H1 (cell line): ENCODE measurements around the gene UBXN11. TPM values are rescaled to one million over a fixed set of nuclear protein-coding genes. Genes with fewer than 3 reads are reported as not detected.

Source experiments
- CTCF ChIA-PET: fragments of 300-600 bp; sonication (Branson Sonifier 250); formaldehyde crosslinking; loops from one replicate; lab custom pipeline; 2021; ENCODE audit not compliant: partially characterized antibody; lab: Charles Lee
- POLR2A ChIA-PET: fragments of 300-600 bp; sonication (Branson Sonifier 250); formaldehyde crosslinking; loops from one replicate; lab custom pipeline; 2021; ENCODE audit warnings: inconsistent platforms; ENCODE audit not compliant: partially characterized antibody; lab: Charles Lee
- DNase-seq, 2 experiments: peaks; one replicate each; pipeline versions ENCODE4 v3.0.0 to v3.0.0-alpha.2; 2010 to 2022; ENCODE audit warnings: low spot score in 2 of 2, low read depth in 1 of 2, mixed read lengths in 1 of 2
- FAIRE-seq: peaks from 2 replicates; lab custom pipeline; 2011; peaks lifted over from hg19 to GRCh38; lab: Jason Lieb, UNC
- H2AFZ ChIP-seq: 2 replicates; pipeline ENCODE4 v1.8.1; 2012; ENCODE audit warnings: low read length, inconsistent platforms
- H2AK5ac ChIP-seq: 2 replicates; pipeline ENCODE4 v1.6.1; 2013; ENCODE audit warnings: low read depth, low read length
- H2BK120ac ChIP-seq: replicated peaks from 2 replicates; pipeline ENCODE3; 2013; ENCODE audit warnings: low read depth, low read length, inconsistent platforms
- H2BK12ac ChIP-seq: 2 replicates; pipeline ENCODE4 v1.6.1; 2013; ENCODE audit warnings: low read depth, low read length
- H2BK15ac ChIP-seq: 2 replicates; pipeline ENCODE4 v1.6.1; 2013; ENCODE audit warnings: low read length
- H2BK20ac ChIP-seq: 2 replicates; pipeline ENCODE4 v1.6.1; 2013; ENCODE audit warnings: low read length
- H2BK5ac ChIP-seq: 2 replicates; pipeline ENCODE4 v1.6.1; 2013; ENCODE audit warnings: low read depth, low read length
- H3K14ac ChIP-seq: 2 replicates; pipeline ENCODE4 v1.6.1; 2013; ENCODE audit warnings: inconsistent platforms; ENCODE audit not compliant: insufficient read length
- H3K18ac ChIP-seq: 2 replicates; pipeline ENCODE4 v1.6.1; 2013; ENCODE audit warnings: low read length; ENCODE audit errors: extremely low read depth
- H3K23ac ChIP-seq: 2 replicates; pipeline ENCODE4 v1.6.1; 2013; ENCODE audit warnings: inconsistent platforms; ENCODE audit not compliant: insufficient read length
- H3K23me2 ChIP-seq: 2 replicates; pipeline ENCODE4 v1.6.1; 2013; ENCODE audit warnings: low read depth, low read length
- H3K27ac ChIP-seq: 2 replicates; pipeline ENCODE4 v1.6.1; 2011; ENCODE audit warnings: low read depth, low read length, inconsistent platforms
- H3K27me3 ChIP-seq, 4 experiments: replicated peaks in 1 of 4; 1 replicate in 1 of 4; 2 replicates in 3 of 4; pipeline versions ENCODE4 v1.6.1 to v1.8.1; 2011 to 2013; ENCODE audit warnings: low read length in 3 of 4, mild to moderate bottlenecking in 3 of 4, inconsistent platforms in 2 of 4, mixed read lengths in 2 of 4, moderate library complexity in 1 of 4; ENCODE audit not compliant: control insufficient read depth in 3 of 4, insufficient read depth in 3 of 4; ENCODE audit errors: extremely low read depth in 1 of 4
- H3K36me3 ChIP-seq, 4 experiments: 2 replicates each; pipeline versions ENCODE4 v1.6.1 to v1.8.1; 2011 to 2013; ENCODE audit warnings: mild to moderate bottlenecking in 4 of 4, low read length in 3 of 4, moderate library complexity in 2 of 4, control low read depth in 1 of 4, inconsistent platforms in 1 of 4; ENCODE audit not compliant: insufficient read depth in 4 of 4, control insufficient read depth in 2 of 4
- H3K4ac ChIP-seq: replicated peaks from 2 replicates; pipeline ENCODE3; 2013; ENCODE audit warnings: low read length, low read depth, mixed read lengths, inconsistent platforms; ENCODE audit not compliant: insufficient read length
- H3K4me1 ChIP-seq, 4 experiments: replicated peaks in 1 of 4; 1 replicate in 1 of 4; 2 replicates in 3 of 4; pipeline versions ENCODE4 v1.6.1 to v1.8.1; 2011 to 2013; ENCODE audit warnings: low read length in 3 of 4, inconsistent platforms in 2 of 4, mixed read lengths in 1 of 4; ENCODE audit not compliant: insufficient read depth in 4 of 4, control insufficient read depth in 3 of 4
- H3K4me2 ChIP-seq, 2 experiments: 2 replicates each; pipeline versions ENCODE4 v1.6.1 to v1.8.1; 2011 to 2013; ENCODE audit warnings: low read depth in 2 of 2, low read length in 2 of 2, control low read depth in 1 of 2, inconsistent platforms in 1 of 2, mild to moderate bottlenecking in 1 of 2; ENCODE audit not compliant: insufficient read depth in 1 of 2
- H3K4me3 ChIP-seq, 4 experiments: fragments of 200-600, 300-600 bp in 1 of 4; sonication (generic), shearing (Covaris generic), sonication (Bioruptor Twin) in 1 of 4; 2 replicates each; pipeline versions ENCODE4 v1.5.1 to v1.8.1; 2011 to 2016; ENCODE audit warnings: low read length in 4 of 4, low read depth in 3 of 4, control low read depth in 2 of 4, inconsistent platforms in 2 of 4, mild to moderate bottlenecking in 2 of 4, mixed read lengths in 1 of 4, moderate library complexity in 1 of 4; ENCODE audit not compliant: insufficient read depth in 2 of 4; ENCODE audit errors: extremely low read depth in 1 of 4
- H3K56ac ChIP-seq: replicated peaks from 2 replicates; pipeline ENCODE3; 2013; ENCODE audit warnings: low read depth, mild to moderate bottlenecking, mixed read lengths, low read length, inconsistent platforms; ENCODE audit not compliant: insufficient read length
- H3K79me1 ChIP-seq: 2 replicates; pipeline ENCODE4 v1.6.1; 2013; ENCODE audit warnings: low read depth, low read length, control low read depth
- H3K79me2 ChIP-seq, 2 experiments: 2 replicates each; pipeline versions ENCODE4 v1.6.1 to v1.8.1; 2012 to 2013; ENCODE audit warnings: low read length in 2 of 2, mild to moderate bottlenecking in 2 of 2, inconsistent platforms in 1 of 2; ENCODE audit not compliant: insufficient read depth in 2 of 2, control insufficient read depth in 1 of 2
- H3K9ac ChIP-seq, 4 experiments: replicated peaks in 1 of 4; 1 replicate in 1 of 4; 2 replicates in 3 of 4; pipeline versions ENCODE4 v1.6.1 to v1.8.1; 2011 to 2013; ENCODE audit warnings: low read depth in 3 of 4, low read length in 3 of 4, control low read depth in 2 of 4, mild to moderate bottlenecking in 2 of 4, moderate library complexity in 2 of 4, inconsistent platforms in 1 of 4; ENCODE audit errors: extremely low read depth in 1 of 4
- H3K9me3 ChIP-seq, 2 experiments: 2 replicates each; pipeline versions ENCODE4 v1.6.1 to v1.8.1; 2012 to 2013; ENCODE audit warnings: mild to moderate bottlenecking in 2 of 2, moderate library complexity in 2 of 2, control low read depth in 1 of 2, inconsistent platforms in 1 of 2, low read depth in 1 of 2, low read length in 1 of 2, mixed read lengths in 1 of 2; ENCODE audit not compliant: insufficient read depth in 2 of 2
- H4K20me1 ChIP-seq, 2 experiments: replicated peaks in 1 of 2; 2 replicates each; pipeline versions ENCODE3 to v1.8.1; 2011 to 2013; ENCODE audit warnings: inconsistent platforms in 2 of 2, low read length in 2 of 2, mild to moderate bottlenecking in 1 of 2; ENCODE audit not compliant: insufficient read depth in 2 of 2, control insufficient read depth in 1 of 2
- H4K5ac ChIP-seq: 2 replicates; pipeline ENCODE4 v1.6.1; 2013; ENCODE audit warnings: low read length, low read depth, mixed read lengths, inconsistent platforms; ENCODE audit not compliant: insufficient read length
- H4K8ac ChIP-seq: 2 replicates; pipeline ENCODE4 v1.8.0; 2013; ENCODE audit warnings: mild to moderate bottlenecking, moderate library complexity, low read length, inconsistent platforms; ENCODE audit not compliant: insufficient read depth; ENCODE audit errors: extremely low read depth
- H4K91ac ChIP-seq: replicated peaks from 2 replicates; pipeline ENCODE3; 2013; ENCODE audit warnings: low read length, mixed read lengths, inconsistent platforms; ENCODE audit not compliant: insufficient read length
- E2F6 ChIP-seq: IDR thresholded peaks from 2 replicates; pipeline ENCODE4 v1.6.1; 2012; ENCODE audit warnings: inconsistent platforms
- EGR1 ChIP-seq: IDR thresholded peaks from 2 replicates; pipeline ENCODE4 v1.6.1; 2011; ENCODE audit warnings: low read depth, low read length, borderline replicate concordance
- GABPA ChIP-seq: IDR thresholded peaks from 2 replicates; pipeline ENCODE4 v1.6.1; 2011; ENCODE audit warnings: mild to moderate bottlenecking, low read length, moderate library complexity, borderline replicate concordance; ENCODE audit not compliant: insufficient read depth
- GTF2F1 ChIP-seq: IDR thresholded peaks from 2 replicates; pipeline ENCODE4 v1.6.1; 2012; ENCODE audit warnings: low read depth, low read length, improper control_type of control experiment, borderline replicate concordance
- HDAC2 ChIP-seq, 2 experiments: fragments of 300-600 bp in 1 of 2; sonication (generic) in 1 of 2; IDR thresholded peaks; 2 replicates each; pipeline ENCODE4 v1.6.1; 2011 to 2012; ENCODE audit warnings: low read depth in 2 of 2, low read length in 2 of 2, mild to moderate bottlenecking in 2 of 2, moderate library complexity in 2 of 2, borderline replicate concordance in 1 of 2, inconsistent platforms in 1 of 2
- HDAC6 ChIP-seq: IDR thresholded peaks from one replicate; pipeline ENCODE4 v1.7.1; 2012; ENCODE audit warnings: low read depth, mild to moderate bottlenecking, inconsistent platforms, low read length, moderate library complexity
- JUND ChIP-seq: IDR thresholded peaks from 2 replicates; pipeline ENCODE4 v1.6.1; 2011; ENCODE audit warnings: mild to moderate bottlenecking, improper control_type of control experiment, low read length
- KDM5A ChIP-seq: fragments of 200-600 bp; IDR thresholded peaks from 2 replicates; pipeline ENCODE4 v1.7.1; 2012; ENCODE audit warnings: mild to moderate bottlenecking, low read length, inconsistent platforms, mixed read lengths
- NRF1 ChIP-seq: IDR thresholded peaks from 2 replicates; pipeline ENCODE4 v1.6.1; 2011; ENCODE audit warnings: mild to moderate bottlenecking, low read depth, low read length, improper control_type of control experiment
- PHF8 ChIP-seq: fragments of 200-600 bp; sonication (generic); conservative IDR thresholded peaks from 2 replicates; pipeline ENCODE4 v1.7.1; 2012; ENCODE audit warnings: low read depth, mild to moderate bottlenecking, inconsistent platforms, low read length, moderate library complexity
- RAD21 ChIP-seq, 2 experiments: IDR thresholded peaks in 1 of 2; conservative IDR thresholded peaks in 1 of 2; 2 replicates each; pipeline ENCODE4 v1.6.1; 2011; ENCODE audit warnings: low read depth in 2 of 2, low read length in 2 of 2, improper control_type of control experiment in 1 of 2, inconsistent platforms in 1 of 2, mild to moderate bottlenecking in 1 of 2, moderate library complexity in 1 of 2
- SRF ChIP-seq: IDR thresholded peaks from 2 replicates; pipeline ENCODE4 v1.6.1; 2011; ENCODE audit warnings: mild to moderate bottlenecking, low read depth, low read length, moderate library complexity
- TAF7 ChIP-seq: optimal IDR thresholded peaks from 2 replicates; pipeline ENCODE3; 2011; ENCODE audit warnings: low read depth, mild to moderate bottlenecking, inconsistent platforms, low read length, moderate library complexity, borderline replicate concordance
- TCF12 ChIP-seq: IDR thresholded peaks from 2 replicates; pipeline ENCODE4 v1.6.1; 2011; ENCODE audit warnings: low read depth, mild to moderate bottlenecking, low read length
- WGBS, 2 experiments: shearing (Covaris generic) in 1 of 2; methylation state at CpG; one replicate each; pipeline versions ENCODE4 v1.1.6 to v1.1.7; 2013 to 2015; ENCODE audit warnings: low lambda C conversion rate in 2 of 2, mixed read lengths in 2 of 2, inconsistent platforms in 1 of 2, low coverage in 1 of 2, missing lambda C conversion rate in 1 of 2; ENCODE audit not compliant: insufficient replicate concordance in 2 of 2, insufficient coverage in 1 of 2, insufficient read length in 1 of 2; ENCODE audit errors: extremely low coverage in 1 of 2, missing lambda C conversion rate in 1 of 2; 5-methylcytosine and 5-hydroxymethylcytosine counted together
- polyA plus RNA-seq, 7 experiments: library from polyadenylated mRNA; depleted of rRNA in 3 of 7; stranded (reverse) in 5 of 7; unstranded in 2 of 7; fragments of >200 nt in 5 of 7; fragments of 200-250 nt in 2 of 7; gene quantifications; 1 replicate in 5 of 7; 2 replicates in 1 of 7; 4 replicates in 1 of 7; pipeline versions ENCODE4 v1.2.1 to v1.2.3, GENCODE V29; 2011 to 2013; ENCODE audit warnings: missing spikeins in 2 of 7, mixed read lengths in 2 of 7
- total RNA-seq: library from RNA; stranded (reverse); fragmentation: NEBNext Ultra II Directional; extraction: Animal tissue kit (Norgen Biotek cat#: 25700); gene quantifications from 2 replicates; pipeline ENCODE4 v1.2.1, GENCODE V29; 2021

The UBXN11 gene
- total and polyA plus RNA-seq, 2 of the 8 experiments (the other 6 are each of a cell fraction or from before 2014, with no cell fraction given) = 6.3 to 10.4 TPM

GRCh38 chr1:26259005-26259404 lies 47.4 kb downstream of the UBXN11 start:
- ChIA-PET CTCF (no interaction called here), POLR2A (no interaction called here)
- Histone ChIP-seq H3K79me2 (no peaks in the 10 kb centered on the region; a peak in 1 of 4 replicates), H3K9me3 (no peaks in the 10 kb centered on the region), H3K4me3 (no peak overlapping the region), H4K5ac (no peak overlapping the region), H2BK12ac (no peak overlapping the region), H3K27ac (no peak overlapping the region), H2AK5ac (no peak overlapping the region), H3K9ac (no peak overlapping the region), H4K20me1 (peaks cover 2% of the 10 kb centered on the region in 2 experiments), H3K14ac (no peak overlapping the region), H2BK5ac (no peak overlapping the region), H3K23ac (no peak overlapping the region), H3K27me3 (no peaks in the 10 kb centered on the region), H2BK15ac (no peak overlapping the region), H3K36me3 (peaks cover 26 to 70% (median 58%) of the 10 kb centered on the region in 4 experiments), H3K79me1 (no peaks in the 10 kb centered on the region), H3K4ac (no peak overlapping the region), H3K4me1 (no peaks in the 10 kb centered on the region), H3K23me2 (no peaks in the 10 kb centered on the region), H2BK120ac (no peak overlapping the region), H3K18ac (no peak overlapping the region), H2BK20ac (no peak overlapping the region), H4K8ac (no peak overlapping the region), H3K56ac (no peak overlapping the region), H3K4me2 (no peak overlapping the region), H4K91ac (no peak overlapping the region), H2AFZ (no peak overlapping the region)
- WGBS, 2 experiments = 85% methylated on average over 2 of the region's 2 CpGs; no CpG with 5 or more reads in 1 of the 2 experiments
- no peak for FAIRE-seq
- DNase-seq = no peak
- TF ChIP-seq HDAC6 (no peak), SRF (no peak), HDAC2 (IDR thresholded peaks at IDR 0.05; ENCODE audit: borderline replicate concordance in 1 of 2, low read depth in 2 of 2, low read length in 2 of 2) (no peak), PHF8 (no peak), RAD21 (IDR thresholded peaks at IDR 0.05 in 1 of 2, conservative IDR thresholded peaks at IDR 0.05 in 1 of 2; ENCODE audit: low read depth in 2 of 2, low read length in 2 of 2) (no peak), GABPA (no peak), EGR1 (no peak), E2F6 (no peak), TAF7 (no peak), TCF12 (no peak), JUND (no peak), KDM5A (no peak), NRF1 (no peak), GTF2F1 (no peak)
